ENCODE measurements around the gene ADSL.
A peak's percentile ranks its signal among the peaks of the same experiment; 100 is the strongest.
"Not testable (repeated sequence)": the region's sequence is repeated elsewhere in the genome, so short reads cannot be mapped to it uniquely, and the experiment has no call there.

ADSL gene

DNA sequence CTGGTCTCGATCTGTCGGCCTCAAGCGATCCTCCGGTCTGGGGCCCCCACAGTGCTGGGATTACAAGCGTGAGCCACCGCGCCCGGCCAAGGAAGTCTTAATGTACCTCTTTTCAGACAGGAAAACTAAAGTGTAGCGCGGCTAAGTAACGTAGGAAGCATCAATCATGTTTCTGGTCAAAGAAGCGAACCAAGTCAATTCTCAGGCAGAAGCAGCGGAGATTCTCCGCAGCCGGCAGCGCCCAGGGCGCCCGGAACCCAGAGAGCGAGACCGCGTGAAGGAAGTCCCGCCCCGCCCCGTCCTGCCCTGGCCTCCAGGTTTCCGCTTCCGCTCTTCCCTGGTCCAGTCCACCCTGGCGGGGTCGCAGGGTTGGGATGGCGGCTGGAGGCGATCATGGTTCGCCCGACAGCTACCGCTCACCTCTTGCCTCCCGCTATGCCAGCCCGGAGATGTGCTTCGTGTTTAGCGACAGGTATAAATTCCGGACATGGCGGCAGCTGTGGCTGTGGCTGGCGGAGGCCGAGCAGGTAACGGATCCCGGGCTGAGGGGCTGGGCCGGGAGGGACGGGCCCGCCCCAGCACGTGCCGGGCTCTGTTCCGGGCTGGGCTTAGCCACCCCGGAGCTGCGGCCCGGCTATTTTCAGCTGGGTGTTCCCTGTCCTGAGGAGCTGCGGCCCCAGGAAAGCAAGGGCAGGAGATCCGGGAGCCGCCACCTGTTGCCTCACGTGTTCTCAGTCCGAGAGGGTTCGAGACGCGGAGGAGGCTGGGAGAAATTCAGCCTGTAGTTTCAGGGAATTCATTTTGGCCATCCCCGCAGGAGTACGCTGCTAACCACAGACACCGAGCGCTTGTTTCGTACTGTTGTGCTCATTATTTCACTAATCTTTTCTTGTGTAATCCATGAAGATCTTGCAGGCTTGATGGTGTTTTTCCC, at the start of gene ADSL:
Gene ADSL, plus strand, starts transcription at position 316 of the 934 bp plus-strand sequence. Its CDS starts 59 bp downstream, at position 375.
- peak; percentile 71 to 83 for DNase-seq

GRCh38 chr22:40300316-40300715, 46.0 kb upstream of the ADSL start:
- DNase-seq, result no peak

DNA sequence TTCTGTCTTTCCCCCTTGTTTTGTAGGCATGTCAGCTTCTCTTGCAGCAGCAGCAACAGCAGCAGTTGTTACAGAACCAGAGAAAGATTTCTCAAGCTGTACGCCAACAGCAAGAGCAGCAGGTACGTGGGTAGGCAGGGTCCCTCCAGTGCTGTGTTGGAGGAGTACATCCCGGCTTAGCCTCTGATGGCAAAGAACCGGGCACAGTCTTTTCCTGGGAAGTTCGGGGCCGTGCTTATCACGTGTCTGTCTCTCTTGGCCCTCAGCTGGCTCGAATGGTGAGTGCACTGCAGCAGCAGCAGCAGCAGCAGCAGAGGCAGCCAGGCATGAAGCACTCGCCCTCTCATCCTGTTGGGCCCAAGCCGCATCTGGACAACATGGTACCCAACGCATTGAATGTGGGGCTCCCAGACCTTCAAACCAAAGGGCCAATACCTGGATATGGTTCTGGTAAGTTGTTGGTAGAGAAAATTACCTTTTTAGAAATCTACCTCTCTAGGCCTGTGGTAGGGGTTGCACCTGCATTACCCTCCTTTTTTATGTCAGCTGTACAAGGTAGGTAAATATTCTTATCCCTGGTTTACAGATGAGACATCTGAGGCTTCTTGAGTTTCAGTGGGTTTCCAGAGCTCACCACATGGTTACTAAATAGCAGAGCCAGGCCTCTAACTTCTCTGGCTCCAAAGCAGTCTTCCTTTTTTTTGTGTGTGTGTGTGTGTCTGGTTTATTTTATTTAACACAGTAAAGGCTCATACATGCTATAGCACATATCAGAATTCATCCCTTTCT, 45.2 kb upstream of the ADSL start:
- no peak for DNase-seq

GRCh38 chr22:40302149-40302548, 44.2 kb upstream of the ADSL start:
- DNase-seq, result no peak

DNA sequence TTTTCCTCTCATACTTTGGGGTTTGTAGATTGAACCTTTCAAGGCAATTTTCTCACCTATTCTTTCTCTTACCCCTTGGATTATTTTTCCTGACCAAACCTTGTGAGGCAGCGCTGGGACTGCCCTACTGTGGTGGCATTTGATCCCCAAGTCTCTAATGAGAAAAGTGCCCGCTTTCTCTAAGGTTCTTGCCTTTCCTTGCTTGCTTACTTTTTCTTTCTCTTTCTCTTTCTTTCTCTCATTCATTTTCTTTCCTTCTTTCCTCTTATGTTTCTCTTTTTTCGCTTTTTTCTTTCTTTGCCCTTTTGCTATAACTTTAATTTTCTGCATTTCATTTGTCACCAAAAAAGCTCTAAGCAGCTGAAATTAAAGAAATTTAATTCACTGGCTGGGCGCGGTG, 40.7 kb upstream of the ADSL start:
- no peak for DNase-seq

DNA sequence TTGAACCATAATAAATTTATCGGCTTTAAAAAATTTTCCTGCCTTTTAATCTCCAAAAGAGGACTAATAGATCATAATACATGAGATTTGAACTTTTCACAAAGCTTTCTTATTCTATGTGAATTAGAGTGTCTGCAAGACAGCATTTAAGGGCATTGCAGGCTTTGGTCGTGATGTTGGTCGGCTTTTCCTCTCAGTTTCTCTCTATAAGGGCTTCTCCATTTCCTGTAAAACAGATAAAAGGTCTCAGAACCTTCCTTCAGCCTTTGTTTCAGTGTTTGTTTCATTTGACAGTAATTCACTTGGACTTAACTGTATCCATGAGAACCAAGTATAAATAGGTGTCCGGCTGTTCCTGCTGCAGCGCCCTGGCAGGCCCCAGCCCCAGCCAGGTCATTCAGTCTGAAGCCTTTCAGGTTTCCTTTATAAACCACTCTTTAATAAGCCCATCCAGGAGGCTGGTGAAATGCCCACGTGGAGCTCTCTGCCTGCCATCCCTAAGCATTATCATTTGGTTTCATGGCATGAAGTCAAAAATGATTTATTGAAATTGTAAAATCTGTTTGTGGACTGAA, 37.2 kb upstream of the ADSL start:
- no peak for DNase-seq

- no peak for DNase-seq
Measured at GRCh38 chr22:40309631-40310030, 36.7 kb upstream of the ADSL start.

DNA sequence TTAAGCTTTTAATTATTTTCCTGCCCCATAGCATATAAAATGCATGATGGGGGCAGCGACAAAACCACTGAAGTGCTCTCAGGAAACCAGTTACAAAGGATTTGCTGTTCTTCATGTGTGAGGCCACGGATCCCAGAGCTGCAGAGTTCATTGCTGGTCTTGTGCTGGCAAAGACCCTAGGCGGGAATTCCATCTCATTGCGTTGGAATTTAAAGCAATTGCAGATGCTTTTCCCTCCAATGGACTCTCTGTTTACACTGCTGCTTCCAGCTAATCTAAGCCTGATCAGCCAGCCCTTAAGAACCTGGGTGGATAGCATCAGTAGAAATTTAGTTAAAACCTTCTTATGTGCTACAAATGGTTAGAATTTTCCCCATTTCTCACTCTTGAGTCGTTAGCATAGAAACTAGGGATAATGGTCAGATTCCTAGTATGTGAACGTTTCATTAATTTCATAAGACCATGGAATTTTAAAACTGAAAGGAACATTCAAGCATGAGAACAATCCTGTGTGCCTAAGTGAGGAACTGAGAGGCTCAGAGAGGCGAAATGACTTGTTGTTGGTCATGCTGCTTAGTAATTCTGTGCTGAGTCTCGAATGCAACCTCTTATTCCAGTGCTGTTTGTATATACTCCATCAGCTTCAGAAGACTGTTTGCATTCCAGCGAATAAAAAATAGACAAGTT, 36.1 kb upstream of the ADSL start:
- no peak for DNase-seq

- no peak for DNase-seq
Measured at GRCh38 chr22:40310768-40311120, 35.6 kb upstream of the ADSL start.

- not testable (repeated sequence) for DNase-seq
Measured at GRCh38 chr22:40311646-40312045, 34.7 kb upstream of the ADSL start.

- peak; percentile 11 to 15 for DNase-seq
Measured at GRCh38 chr22:40312050-40312449, 34.2 kb upstream of the ADSL start.

DNA sequence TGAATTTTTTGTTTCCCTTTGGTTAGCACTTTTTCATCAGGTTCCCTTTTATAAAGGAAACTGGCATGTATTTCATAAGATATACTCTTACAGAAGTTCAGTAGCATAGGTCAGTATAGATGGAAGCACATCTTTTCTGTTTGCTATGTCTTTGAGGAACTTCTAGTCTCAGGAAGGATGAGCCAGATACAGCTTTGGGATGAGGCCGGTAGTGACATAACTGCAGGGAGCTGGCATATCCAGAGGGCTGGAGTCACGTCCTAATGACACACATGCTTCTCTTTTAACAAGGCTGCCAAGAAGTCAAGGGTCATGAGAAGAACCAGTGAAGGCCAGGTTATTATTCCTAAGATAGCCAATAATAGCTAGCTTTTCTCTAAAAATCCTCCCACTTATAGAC, 33.3 kb upstream of the ADSL start:
- no peak for DNase-seq

DNA sequence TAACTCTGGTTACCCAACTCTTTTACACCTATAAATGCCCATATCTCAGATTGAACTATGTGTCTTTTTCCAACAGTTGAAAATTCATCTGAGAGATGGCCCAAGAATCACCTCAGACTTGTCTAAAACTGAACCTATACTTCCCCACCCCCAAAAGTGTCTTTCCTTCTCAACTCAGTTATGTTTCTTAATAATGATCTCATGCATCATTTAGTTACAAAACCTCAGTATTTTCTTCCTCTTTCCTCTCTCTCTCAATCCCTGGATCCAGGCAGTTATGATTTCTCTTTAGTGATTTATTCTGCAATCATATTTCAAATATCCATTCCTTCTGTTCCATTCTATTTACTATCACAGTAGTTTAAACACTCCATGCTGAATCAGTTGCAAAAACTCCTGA, 32.3 kb upstream of the ADSL start:
- no peak for DNase-seq

DNA sequence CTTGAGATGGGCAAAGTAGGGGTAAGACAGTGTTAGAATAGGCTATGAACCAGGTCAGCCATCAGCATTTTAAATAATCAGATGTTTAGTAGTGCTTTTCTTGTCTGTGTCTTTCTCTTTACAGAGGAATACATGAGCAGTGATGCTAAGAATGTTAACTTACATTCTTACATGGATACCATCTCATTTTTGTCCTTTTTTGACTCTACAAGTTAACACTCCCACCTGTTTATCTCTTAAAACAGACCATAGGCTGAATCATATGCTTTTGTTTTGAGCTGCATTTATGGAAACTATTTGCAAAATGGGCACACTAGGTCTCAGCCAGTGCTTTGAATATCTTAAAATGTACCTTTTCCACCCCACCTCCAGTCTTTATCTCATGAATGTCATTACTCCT, 25.6 kb upstream of the ADSL start:
- no peak for DNase-seq

GRCh38 chr22:40322021-40322420, 24.3 kb upstream of the ADSL start:
- no peak for DNase-seq

GRCh38 chr22:40322818-40323447, 23.4 kb upstream of the ADSL start:
- DNase-seq, result no peak

- no peak for DNase-seq
Measured at GRCh38 chr22:40323681-40324171, 22.6 kb upstream of the ADSL start.

- no peak for DNase-seq
Measured at GRCh38 chr22:40324468-40325305, 21.6 kb upstream of the ADSL start.

GRCh38 chr22:40325315-40325714, 21.0 kb upstream of the ADSL start:
- DNase-seq, result no peak

- no peak for DNase-seq
Measured at GRCh38 chr22:40326905-40327735, 19.2 kb upstream of the ADSL start.

All from NCI-H1930 (cell line).